Pancreas (tissue), 10 donors: Measurements from ENCODE around the gene CRISP1. TPM values are rescaled to one million over a fixed set of nuclear protein-coding genes. Genes with fewer than 3 reads are reported as not detected.
A peak's percentile ranks its signal among the peaks of the same experiment; 100 is the strongest.

Experiments
- ATAC-seq, 4 donors: fragments of 200-7000 bp; cut with Tn5 transposase; one replicate each; pipeline versions ENCODE4 v1.8.0 to v1.9.1; 2020; ENCODE audit warnings: mild to moderate bottlenecking in 4 of 4, moderate library complexity in 4 of 4
- DNase-seq, 6 donors: peaks; one replicate each; pipeline ENCODE4 v3.0.0-alpha.2; 2020
- FAIRE-seq: peaks from 2 replicates; lab custom pipeline; 2012; peaks lifted over from hg19 to GRCh38; lab: Jason Lieb, UNC
- H3K27ac ChIP-seq, 4 donors: fragments of 200-600 bp; sonication (generic); 1 replicate in 3 of 4; 2 replicates in 1 of 4; pipeline versions ENCODE4 v1.5.0 to v1.8.0; 2020
- H3K27me3 ChIP-seq, 4 donors: fragments of 200-600 bp; one replicate each; pipeline ENCODE4 v1.8.0; 2021
- H3K36me3 ChIP-seq, 3 donors: fragments of 200-600 bp; sonication (generic) in 1 of 3; one replicate each; pipeline versions ENCODE4 v1.5.0 to v1.8.0; 2020 to 2021
- H3K4me1 ChIP-seq, 3 donors: fragments of 200-600 bp; one replicate each; pipeline ENCODE4 v1.8.0; 2021
- H3K4me3 ChIP-seq, 4 donors: fragments of 200-600 bp; sonication (generic) in 2 of 4; one replicate each; pipeline versions ENCODE4 v1.5.0 to v1.8.0; 2020 to 2021
- H3K9me3 ChIP-seq, 4 donors: fragments of 200-600 bp; one replicate each; pipeline ENCODE4 v1.8.0; 2021
- intact Hi-C, 3 donors: fragments of 100-400 bp; cut with DNase I; formaldehyde crosslinking; loops; one replicate each; pipeline versions ENCODE4 v1.11.1 to v1.14.2; 2022
- polyA plus RNA-seq, 2 donors: library from polyadenylated mRNA; stranded (reverse); fragments of 200-250 nt; gene quantifications; one replicate each; pipeline ENCODE4 v1.2.3, GENCODE V29; 2013
- total RNA-seq, 6 donors: library from RNA; stranded (reverse); fragmentation: NEBNext Ultra II Directional in 4 of 6; extraction: Animal tissue kit (Norgen Biotek cat#: 25700) in 4 of 6; gene quantifications; one replicate each; pipeline versions ENCODE4 v1.2.1 to v1.2.4, GENCODE V29; 2021 to 2023
- TF ChIP-seq, protein P1 (sequence below), 4 donors: fragments of 200-600 bp; sonication (generic) in 3 of 4; IDR thresholded peaks; one replicate each; pipeline versions ENCODE4 v1.5.0 to v1.8.0; 2021; ENCODE audit warnings: antibody characterized with exemption in 4 of 4
- donor health status: healthy with polysubstance abuse.
- donor health status: DM: no; HTN: no; CAD: no; lungs with moderate emphysema.
- donor health status: DM: no; HTN: no; CAD: no.
- donor health status: control.
- donor health status: control.
- donor health status: Bipolar disorder and iron deficiency.
- donor health status: DM: yes; HTN: yes; CAD: no.
- donor health status: DM: no; HTN: no; CAD: no.
- donor health status: DM: no; HTN: no; CAD: no.
- donor health status: DM: yes; HTN: yes; CAD: no.

The CRISP1 gene
- total and polyA plus RNA-seq, 8 donors, result not detected

DNA sequence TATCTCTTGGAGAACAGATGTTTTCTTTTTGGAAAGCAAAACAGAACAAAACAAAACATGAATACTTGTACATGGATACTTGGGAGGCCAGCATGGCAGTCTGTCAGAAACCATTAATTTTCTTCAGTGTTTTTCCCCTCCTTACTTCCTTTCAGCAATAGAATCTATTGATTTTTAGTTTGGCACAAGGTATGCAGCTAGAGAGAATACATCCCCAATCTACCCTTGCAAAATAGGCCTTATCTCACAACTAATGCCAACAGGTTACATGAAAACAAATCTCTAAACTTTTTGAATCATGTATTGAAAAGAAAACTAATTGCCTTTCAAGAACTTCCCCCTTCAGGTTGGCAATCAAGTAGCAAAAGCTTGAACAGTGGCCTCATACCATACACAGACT, 82.1 kb downstream of the CRISP1 start:
- Histone ChIP-seq H3K4me1 (no peaks in the 10 kb centered on the region), H3K4me3 (no peak overlapping the region), H3K27ac (peak overlapping the region in 2 of 4 donors; percentile 31 to 38), H3K9me3 (no peaks in the 10 kb centered on the region), H3K36me3 (no peaks in the 10 kb centered on the region), H3K27me3 (no peaks in the 10 kb centered on the region)
- TF ChIP-seq, protein P1, sequence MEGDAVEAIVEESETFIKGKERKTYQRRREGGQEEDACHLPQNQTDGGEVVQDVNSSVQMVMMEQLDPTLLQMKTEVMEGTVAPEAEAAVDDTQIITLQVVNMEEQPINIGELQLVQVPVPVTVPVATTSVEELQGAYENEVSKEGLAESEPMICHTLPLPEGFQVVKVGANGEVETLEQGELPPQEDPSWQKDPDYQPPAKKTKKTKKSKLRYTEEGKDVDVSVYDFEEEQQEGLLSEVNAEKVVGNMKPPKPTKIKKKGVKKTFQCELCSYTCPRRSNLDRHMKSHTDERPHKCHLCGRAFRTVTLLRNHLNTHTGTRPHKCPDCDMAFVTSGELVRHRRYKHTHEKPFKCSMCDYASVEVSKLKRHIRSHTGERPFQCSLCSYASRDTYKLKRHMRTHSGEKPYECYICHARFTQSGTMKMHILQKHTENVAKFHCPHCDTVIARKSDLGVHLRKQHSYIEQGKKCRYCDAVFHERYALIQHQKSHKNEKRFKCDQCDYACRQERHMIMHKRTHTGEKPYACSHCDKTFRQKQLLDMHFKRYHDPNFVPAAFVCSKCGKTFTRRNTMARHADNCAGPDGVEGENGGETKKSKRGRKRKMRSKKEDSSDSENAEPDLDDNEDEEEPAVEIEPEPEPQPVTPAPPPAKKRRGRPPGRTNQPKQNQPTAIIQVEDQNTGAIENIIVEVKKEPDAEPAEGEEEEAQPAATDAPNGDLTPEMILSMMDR (IDR thresholded peaks at IDR 0.05), result no peak
- intact Hi-C loops, result no loop called here
- ATAC-seq, result peak in 2 of 4 donors; percentile 32 to 77
- no peak for FAIRE-seq
- no peak for DNase-seq

Other genes starting within 250 kb of the CRISP1 start
- under 1 TPM in 1 of 6 donors, not detected in 5; 0.28 TPM for gene RHAG, start 229.7 kb downstream of the CRISP1 start, total RNA-seq
- not detected for gene RHAG, start 229.7 kb downstream of the CRISP1 start, polyA plus RNA-seq
- under 1 TPM in 5 of 6 donors, not detected in 1; 0.12 to 0.25 (median 0.19) TPM for gene CRISP2, start 153.0 kb downstream of the CRISP1 start, total RNA-seq
- under 1 TPM; 0.65 to 0.96 TPM for gene CRISP2, start 153.0 kb downstream of the CRISP1 start, polyA plus RNA-seq
- 10 to 100 TPM in 4 of 6 donors, 1 to 10 TPM in 1, under 1 TPM in 1; 0.47 to 35.4 (median 13.3) TPM for gene CRISP3, start 122.1 kb downstream of the CRISP1 start, total RNA-seq
- gene CRISP3, start 122.1 kb downstream of the CRISP1 start, polyA plus RNA-seq, result 1 to 10 TPM in 1 of 2 donors, under 1 TPM in 1; 0.49 to 2.4 TPM
- not detected for gene PGK2, start 79.2 kb downstream of the CRISP1 start, total RNA-seq
- gene PGK2, start 79.2 kb downstream of the CRISP1 start, polyA plus RNA-seq, result not detected
- not detected for gene DEFB114, start 97.6 kb upstream of the CRISP1 start, total RNA-seq
- gene DEFB114, start 97.6 kb upstream of the CRISP1 start, polyA plus RNA-seq, result not detected
- gene DEFB113, start 103.1 kb upstream of the CRISP1 start, total RNA-seq, result not detected
- gene DEFB113, start 103.1 kb upstream of the CRISP1 start, polyA plus RNA-seq, result not detected
- not detected for gene DEFB110, start 155.5 kb upstream of the CRISP1 start, total RNA-seq
- not detected for gene DEFB110, start 155.5 kb upstream of the CRISP1 start, polyA plus RNA-seq
- not detected for gene DEFB112, start 183.4 kb upstream of the CRISP1 start, total RNA-seq
- not detected for gene DEFB112, start 183.4 kb upstream of the CRISP1 start, polyA plus RNA-seq